Lower leg skin (tissue), 4 donors: ENCODE data around the gene TMEM135. TPM values are rescaled to one million over a fixed set of nuclear protein-coding genes. Genes with fewer than 3 reads are reported as not detected.
"Not testable (repeated sequence)": the region's sequence is repeated elsewhere in the genome, so short reads cannot be mapped to it uniquely, and the experiment has no call there.

ENCODE experiments used
- DNase-seq, 2 donors: peaks; one replicate each; pipeline ENCODE4 v3.0.0-alpha.2; 2019; ENCODE audit warnings: low spot score in 2 of 2
- H3K4me3 ChIP-seq: fragments of 200-600 bp; sonication (generic); 2 replicates; pipeline ENCODE4 v1.5.1; 2017; ENCODE audit warnings: mild to moderate bottlenecking, low read depth; ENCODE audit not compliant: poor library complexity, severe bottlenecking
- CTCF ChIP-seq, 3 donors: fragments of 450-650 bp; IDR thresholded peaks; one replicate each; pipeline ENCODE4 v1.5.1; 2016; ENCODE audit warnings: antibody characterized with exemption in 3 of 3, mild to moderate bottlenecking in 3 of 3, moderate library complexity in 2 of 3
- POLR2A ChIP-seq, 2 donors: fragments of 450-650 bp; IDR thresholded peaks; one replicate each; pipeline ENCODE4 v1.6.1; 2016 to 2017; ENCODE audit warnings: antibody characterized with exemption in 2 of 2, mild to moderate bottlenecking in 1 of 2, moderate library complexity in 1 of 2
- WGBS, 2 donors: methylation state at CpG; one replicate each; pipeline ENCODE4 v1.1.5; 2018; 5-methylcytosine and 5-hydroxymethylcytosine counted together
- intact Hi-C: fragments of 100-400 bp; cut with DNase I; formaldehyde crosslinking; loops from one replicate; pipeline ENCODE4 v1.15.0; 2023; ENCODE audit warnings: low total_unique reads
- total RNA-seq, 4 donors: library from RNA; depleted of rRNA; stranded (reverse); fragments of >200 nt; gene quantifications; one replicate each; pipeline ENCODE4 v1.1.0, GENCODE V29; 2016

Gene TMEM135
- total RNA-seq, 4 donors from 2014 or later = 6.2 to 14.2 (median 10.3) TPM

GRCh38 chr11:87260811-87261210, 223.1 kb downstream of the TMEM135 start:
- TF ChIP-seq CTCF (IDR thresholded peaks at IDR 0.05) (no peak), POLR2A (IDR thresholded peaks at IDR 0.05) (no peak)
- DNase-seq = no peak
- H3K4me3 ChIP-seq = no peak overlapping the region
- intact Hi-C loops = no loop called here
- 51 to 59% methylated on average over 3 of the region's 3 CpGs for WGBS, 2 donors

GRCh38 chr11:87263264-87263838, 225.6 kb downstream of the TMEM135 start:
- no peak for TF ChIP-seq CTCF (IDR thresholded peaks at IDR 0.05)
- TF ChIP-seq POLR2A (IDR thresholded peaks at IDR 0.05) = no peak
- intact Hi-C loops = no loop called here
- no peak overlapping the region for H3K4me3 ChIP-seq
- no peak for DNase-seq
- 19 to 30% methylated on average over 2 of the region's 2 CpGs for WGBS, 2 donors

- TF ChIP-seq CTCF (IDR thresholded peaks at IDR 0.05) (no peak), POLR2A (IDR thresholded peaks at IDR 0.05) (no peak)
- intact Hi-C loops = no loop called here
- no peak overlapping the region for H3K4me3 ChIP-seq
- no peak for DNase-seq
Measured at GRCh38 chr11:87263979-87264378, 226.2 kb downstream of the TMEM135 start.

GRCh38 chr11:87265132-87265531, 227.4 kb downstream of the TMEM135 start:
- no peak for DNase-seq
- TF ChIP-seq POLR2A (IDR thresholded peaks at IDR 0.05) (no peak), CTCF (IDR thresholded peaks at IDR 0.05) (no peak)
- intact Hi-C loops = no loop called here
- no peak overlapping the region for H3K4me3 ChIP-seq

- intact Hi-C loops = no loop called here
- DNase-seq = no peak
- TF ChIP-seq CTCF (IDR thresholded peaks at IDR 0.05) (no peak), POLR2A (IDR thresholded peaks at IDR 0.05) (no peak)
- no peak overlapping the region for H3K4me3 ChIP-seq
Measured at GRCh38 chr11:87265979-87266378, 228.2 kb downstream of the TMEM135 start.

- intact Hi-C loops = no loop called here
- 64 to 93% methylated on average over 2 of the region's 2 CpGs for WGBS, 2 donors
- no peak for DNase-seq
Measured at GRCh38 chr11:87266751-87267150, 229.0 kb downstream of the TMEM135 start.

GRCh38 chr11:87271951-87272350, 234.2 kb downstream of the TMEM135 start:
- intact Hi-C loops, H3K4me3 ChIP-seq, DNase-seq: not testable (repeated sequence)
- 97 to 99% methylated on average over 4 of the region's 4 CpGs for WGBS, 2 donors

More at GRCh38 chr11:87266751-87267150, 229.0 kb downstream of the TMEM135 start:
- no peak overlapping the region for H3K4me3 ChIP-seq
- TF ChIP-seq CTCF (IDR thresholded peaks at IDR 0.05) (no peak), POLR2A (IDR thresholded peaks at IDR 0.05) (no peak)
